Activated T-cell treated with anti-CD3 and anti-CD28 coated beads, Interleukin-2, amount 50 U/mL, for 48 hours (primary cell): Measurements from ENCODE around the gene WNT3A.
"Not testable (repeated sequence)": the region's sequence is repeated elsewhere in the genome, so short reads cannot be mapped to it uniquely, and the experiment has no call there.

ENCODE experiments used
- DNase-seq, 2 experiments: peaks; one replicate each; pipeline ENCODE4 v3.0.0-alpha.2; 2020

The WNT3A gene, protein sequence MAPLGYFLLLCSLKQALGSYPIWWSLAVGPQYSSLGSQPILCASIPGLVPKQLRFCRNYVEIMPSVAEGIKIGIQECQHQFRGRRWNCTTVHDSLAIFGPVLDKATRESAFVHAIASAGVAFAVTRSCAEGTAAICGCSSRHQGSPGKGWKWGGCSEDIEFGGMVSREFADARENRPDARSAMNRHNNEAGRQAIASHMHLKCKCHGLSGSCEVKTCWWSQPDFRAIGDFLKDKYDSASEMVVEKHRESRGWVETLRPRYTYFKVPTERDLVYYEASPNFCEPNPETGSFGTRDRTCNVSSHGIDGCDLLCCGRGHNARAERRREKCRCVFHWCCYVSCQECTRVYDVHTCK

DNA sequence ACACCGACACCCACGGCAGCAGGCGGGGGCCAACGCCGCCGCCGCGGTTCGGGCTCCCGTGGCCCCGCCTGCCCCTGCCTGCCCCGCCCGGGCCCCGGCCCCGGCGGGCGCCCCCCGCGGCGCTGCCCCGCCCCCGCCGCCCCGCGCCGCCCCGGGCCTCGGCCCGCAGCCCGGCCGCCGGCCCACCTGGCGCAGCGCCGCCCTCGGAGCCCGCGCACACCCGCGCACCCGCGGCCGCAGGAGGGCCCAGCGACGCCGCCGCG, at the start of gene WNT3A:
WNT3A (plus strand) TSS at position 213 of the 263 bp plus-strand sequence. CDS start 131 bp downstream, outside the sequence.
- no peak for DNase-seq

DNA sequence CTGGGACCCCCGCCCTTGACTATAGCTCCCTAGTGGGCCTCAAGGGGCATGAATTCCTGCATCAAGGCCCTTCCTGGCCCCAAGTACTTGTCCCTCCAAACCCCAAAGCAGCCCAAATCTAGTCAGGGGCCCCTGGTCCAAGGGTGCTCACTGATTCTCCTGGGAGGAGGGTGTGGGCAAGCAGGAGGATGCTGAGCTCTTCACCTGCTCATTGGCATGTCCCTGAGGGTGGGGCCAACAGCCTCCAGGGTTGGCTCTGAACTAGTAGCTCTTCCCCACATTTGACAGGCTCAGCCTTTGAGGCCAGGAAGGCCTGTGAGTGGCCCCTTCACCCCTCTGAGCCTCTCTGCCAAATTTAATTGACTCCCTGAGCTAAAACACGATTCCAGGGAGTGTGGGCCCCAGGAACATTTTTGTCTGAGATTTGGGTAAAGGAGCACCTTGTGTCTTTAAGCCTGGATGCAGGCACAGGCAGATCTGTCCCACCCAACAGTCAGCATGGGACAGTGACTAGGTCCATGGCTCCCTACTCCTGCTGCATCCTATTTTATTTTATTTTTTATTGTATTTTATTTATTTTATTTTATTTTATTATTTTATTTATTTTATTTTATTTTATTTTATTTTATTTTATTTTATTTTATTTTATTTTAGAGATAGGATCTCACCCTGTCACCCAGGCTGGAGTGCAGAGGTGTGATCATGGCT, 48.0 kb upstream of the WNT3A start:
- no peak for DNase-seq

DNA sequence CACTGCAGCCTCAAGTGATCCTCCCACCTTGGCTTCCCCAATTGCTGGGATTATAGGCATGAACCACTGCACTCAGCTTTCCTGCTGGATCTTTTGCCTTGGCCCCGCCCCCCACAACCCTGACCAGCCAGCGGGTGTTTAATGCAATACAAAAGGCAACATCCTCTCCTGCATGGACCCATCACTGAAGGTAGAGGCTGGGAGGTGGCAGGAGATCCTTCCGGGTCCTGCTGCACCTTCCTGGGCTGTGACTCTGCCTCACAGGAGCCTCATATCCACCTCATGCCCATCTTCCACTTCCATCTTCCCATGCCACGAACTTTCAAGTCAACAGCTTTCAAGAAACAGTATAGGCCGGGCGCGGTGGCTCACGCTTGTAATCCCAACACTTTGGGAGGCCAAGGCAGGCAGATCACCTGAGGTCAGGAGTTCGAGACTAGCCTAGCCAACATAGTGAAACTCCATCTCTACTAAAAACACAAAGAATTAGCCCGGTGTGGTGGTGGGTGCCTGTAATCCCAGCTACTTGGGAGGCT, 47.4 kb upstream of the WNT3A start:
- no peak for DNase-seq

DNA sequence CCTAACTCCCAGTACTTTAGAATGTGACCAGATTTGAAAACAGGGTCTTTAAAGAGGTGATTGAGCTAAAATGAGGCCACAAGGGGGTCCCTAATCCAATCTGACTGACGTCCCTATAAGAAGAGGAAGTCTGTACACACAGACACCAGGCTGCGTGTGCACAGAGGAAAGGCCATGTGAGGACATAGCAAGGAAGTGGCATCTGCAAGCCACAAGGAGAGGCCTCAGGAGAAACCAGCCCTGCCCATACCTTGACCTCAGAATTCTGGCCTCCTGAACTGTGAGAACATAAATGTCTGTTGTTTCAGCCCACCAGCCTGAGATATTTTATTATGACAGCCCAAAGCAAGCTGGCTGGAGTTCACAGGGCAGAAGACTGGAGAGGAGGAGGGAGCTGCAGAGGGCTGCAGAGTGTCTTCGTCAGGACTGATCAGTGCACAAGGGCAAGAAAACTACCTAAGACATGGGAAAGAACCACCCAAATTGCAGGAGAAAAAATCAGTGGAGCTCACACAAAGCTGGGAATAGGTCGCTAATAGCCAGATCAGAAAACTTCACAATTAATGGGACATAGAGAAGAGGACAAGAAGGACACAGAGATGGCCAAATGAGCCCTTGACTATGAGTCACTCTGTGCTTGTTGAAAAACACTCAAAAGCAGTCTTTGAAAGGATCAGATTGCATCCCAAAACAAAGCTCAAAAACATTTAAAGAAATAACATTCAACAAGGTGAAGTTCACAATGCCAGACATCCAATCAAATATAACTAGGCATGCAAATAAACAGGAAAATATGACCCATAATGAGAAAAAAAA, 44.9 kb upstream of the WNT3A start:
- DNase-seq = no peak

DNA sequence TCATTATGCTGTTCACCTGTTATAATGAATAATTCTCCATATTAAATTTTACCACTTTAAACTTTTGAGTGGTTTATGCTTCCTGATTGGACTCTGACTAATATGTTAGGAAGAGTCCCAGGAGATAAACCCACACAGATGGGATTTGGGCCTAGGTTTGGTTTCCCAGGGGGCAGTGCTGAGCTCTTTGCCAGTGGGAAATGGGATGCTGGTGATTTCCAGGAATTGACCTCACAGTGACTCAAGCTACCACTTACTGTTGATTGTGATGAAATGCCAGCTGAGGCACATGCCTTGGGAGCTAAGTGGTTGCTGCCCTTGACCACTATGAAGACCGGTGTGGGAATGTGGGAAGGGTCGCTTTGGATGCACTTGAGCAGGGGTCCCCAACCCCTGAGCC, 40.1 kb upstream of the WNT3A start:
- DNase-seq = not testable (repeated sequence)

DNA sequence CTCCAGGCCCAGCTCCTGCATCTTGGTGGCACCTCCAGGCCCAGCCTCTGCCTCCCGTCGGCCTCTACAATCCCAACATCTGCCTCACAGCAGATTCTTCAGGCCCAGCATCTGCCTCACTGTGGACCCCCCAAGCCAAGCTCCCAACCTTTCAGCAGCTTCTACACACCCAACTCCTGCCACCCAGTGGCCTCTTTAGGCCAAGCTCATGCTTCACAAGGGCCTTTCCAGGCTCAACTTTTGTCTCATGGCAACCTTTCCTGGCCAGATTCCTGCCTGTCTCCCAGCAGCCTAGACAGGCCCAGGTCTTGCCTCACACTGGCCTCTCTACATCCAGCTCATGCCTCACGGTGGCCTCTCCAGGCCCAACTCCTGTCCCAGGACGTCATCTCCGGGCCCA, 39.0 kb upstream of the WNT3A start:
- peak in 1 of 2 experiments; percentile 17 for DNase-seq

DNA sequence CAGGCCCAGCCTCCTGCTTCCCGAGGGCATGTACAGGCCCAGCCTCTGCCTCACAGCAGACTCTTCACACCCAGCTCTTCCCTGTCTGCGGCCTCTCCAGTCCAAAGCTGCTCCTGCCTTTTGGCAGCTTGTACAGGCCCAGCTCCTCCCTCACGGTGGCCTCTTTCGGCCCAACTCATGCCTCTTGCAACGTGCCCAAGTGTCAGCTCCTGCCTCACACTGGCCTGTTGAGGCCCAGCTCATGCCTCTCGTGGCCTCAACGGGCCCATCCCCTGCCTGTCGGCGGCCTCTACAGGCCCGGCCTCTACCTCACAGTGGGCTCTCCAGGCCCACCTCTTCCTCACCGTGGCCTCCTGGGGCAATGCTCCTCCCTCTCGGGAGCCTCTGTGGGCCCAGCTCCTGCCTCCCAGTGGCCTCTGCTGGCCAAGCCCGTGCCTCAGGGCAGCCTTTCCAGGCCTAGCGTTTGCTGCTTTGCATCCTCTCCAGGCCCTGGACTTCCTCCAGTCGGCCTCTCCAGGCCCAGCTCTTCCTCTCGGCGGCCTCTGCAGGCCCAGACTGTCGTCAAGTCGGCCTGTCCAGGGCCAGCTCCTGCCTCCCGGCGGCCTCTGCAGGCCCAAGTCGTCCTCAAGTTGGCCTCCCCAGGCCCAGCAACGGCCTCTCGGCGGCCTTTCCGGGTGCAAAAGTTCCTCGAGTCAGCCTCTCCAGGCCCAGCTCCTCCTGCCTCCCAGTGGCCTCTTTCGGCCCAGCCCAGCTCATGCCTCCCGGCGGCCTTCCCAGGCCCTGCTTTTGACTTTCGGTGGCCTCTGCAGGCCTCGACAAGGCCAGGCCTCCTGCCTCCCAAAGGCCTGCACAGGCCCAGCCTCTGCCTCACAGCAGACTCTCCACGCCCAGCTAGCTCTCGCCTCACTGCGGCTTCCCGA, 36.5 kb upstream of the WNT3A start:
- DNase-seq = not testable (repeated sequence)

DNA sequence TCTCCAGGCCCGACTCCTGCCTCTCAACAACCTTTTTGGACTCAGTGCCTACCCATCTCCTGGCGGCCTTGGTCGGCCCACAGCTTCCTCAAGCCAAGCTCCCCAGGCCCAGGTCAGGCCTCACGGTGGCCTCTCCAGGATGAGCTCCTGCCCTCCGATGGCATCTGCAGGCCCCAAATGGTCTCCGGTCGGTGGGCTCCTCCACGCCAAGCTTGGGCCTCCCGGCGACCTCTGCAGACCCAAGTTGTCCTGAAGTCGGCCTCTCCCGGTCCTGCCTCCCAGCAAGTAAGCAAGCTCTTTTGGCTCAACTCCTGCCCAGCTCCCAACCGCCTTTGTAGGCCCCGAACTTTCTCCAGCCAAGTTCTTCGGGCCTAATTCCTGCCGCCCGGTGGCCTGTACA, 35.6 kb upstream of the WNT3A start:
- not testable (repeated sequence) for DNase-seq

DNA sequence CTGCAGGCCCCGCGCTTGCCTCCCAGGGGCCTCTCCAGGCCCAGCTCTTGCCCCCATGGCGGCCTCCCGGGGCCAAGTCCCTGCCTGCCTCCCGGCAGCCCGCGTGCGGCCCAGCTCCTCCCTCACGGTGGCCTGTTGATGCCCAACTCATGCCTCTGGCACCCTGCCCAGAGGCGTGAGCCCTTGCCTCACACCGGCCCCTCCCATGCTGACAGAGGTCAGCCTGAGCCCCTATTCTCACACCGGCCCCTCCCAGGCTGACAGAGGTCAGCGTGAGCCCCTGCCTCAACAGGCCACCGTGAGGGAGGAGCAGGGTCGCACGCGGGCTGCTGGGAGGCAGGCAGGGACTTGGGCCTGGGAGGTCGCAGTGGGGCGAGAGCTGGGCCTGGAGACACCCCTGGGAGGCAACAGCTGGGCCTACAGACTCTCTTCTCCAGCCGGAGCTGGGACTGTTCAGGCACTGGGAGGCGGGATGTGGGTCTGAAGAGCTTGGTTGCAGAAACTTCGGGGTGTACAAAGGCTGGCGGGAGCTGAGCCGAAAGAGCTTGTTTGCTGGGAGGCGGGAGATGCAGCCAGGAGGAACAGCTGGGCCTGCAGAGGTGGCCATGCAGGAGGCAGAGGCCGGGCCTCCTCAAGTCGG, 35.0 kb upstream of the WNT3A start:
- DNase-seq = not testable (repeated sequence)

DNA sequence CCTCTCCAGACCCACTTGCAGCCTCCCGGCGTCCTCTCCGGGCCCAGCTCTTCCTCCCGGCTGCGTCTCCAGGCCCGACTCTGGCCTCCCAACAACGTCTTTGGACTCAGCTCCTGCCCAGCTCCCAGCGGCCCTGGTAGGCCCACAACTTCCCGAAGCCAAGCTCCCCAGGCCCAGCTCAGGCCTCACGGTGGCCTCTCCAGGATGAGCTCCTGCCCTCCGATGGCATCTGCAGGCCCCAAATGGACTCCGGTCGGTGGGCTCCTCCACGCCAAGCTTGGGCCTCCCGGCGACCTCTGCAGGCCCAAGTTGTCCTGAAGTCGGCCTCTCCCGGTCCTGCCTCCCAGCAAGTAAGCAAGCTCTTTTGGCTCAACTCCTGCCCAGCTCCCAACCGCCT, 34.5 kb upstream of the WNT3A start:
- not testable (repeated sequence) for DNase-seq

DNA sequence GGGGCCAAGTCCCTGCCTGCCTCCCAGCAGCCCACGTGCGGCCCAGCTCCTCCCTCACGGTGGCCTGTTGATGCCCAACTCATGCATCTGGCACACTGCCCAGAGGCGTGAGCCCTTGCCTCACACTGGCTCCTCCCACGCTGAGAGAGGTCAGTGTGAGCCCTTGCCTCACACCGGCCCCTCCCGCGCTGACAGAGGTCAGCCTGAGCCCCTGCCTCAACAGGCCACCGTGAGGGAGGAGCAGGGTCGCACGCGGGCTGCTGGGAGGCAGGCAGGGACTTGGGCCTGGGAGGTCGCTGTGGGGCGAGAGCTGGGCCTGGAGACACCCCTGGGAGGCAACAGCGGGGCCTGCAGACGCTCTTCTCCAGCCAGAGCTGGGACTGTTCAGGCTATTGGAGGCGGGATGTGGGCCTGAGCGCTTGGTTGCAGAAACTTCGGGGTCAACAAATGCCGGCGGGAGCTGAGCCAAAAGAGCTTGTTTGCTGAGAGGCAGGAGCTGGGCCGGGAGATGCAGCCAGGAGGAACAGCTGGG, 33.9 kb upstream of the WNT3A start:
- DNase-seq = not testable (repeated sequence)

DNA sequence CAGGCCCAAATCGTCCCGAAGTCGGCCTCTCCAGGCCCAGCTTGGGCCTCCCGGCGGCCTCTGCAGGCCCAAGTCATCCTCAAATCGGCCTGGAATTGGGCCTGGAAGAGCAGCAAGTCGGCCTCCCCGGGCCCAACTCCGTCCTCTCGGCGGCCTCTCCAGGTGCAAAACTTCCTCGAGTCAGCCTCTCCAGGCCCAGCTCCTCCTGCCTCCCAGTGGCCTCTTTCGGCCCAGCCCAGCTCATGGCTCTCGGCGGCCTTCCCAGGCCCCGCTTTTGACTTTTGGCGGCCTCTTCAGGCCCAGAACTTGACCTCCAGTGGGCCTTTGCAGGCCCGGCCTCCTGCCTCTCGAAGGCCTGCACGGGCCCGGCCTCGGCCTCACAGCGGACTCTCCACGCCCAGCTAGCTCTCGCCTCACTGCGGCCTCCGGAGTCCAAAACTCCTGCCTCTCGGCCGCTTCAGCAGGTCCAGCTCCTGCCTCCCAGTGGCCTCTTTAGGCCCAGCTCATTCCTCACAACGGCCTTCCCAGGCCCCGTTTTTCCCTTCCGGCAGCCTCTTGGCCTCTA, 33.0 kb upstream of the WNT3A start:
- not testable (repeated sequence) for DNase-seq

DNA sequence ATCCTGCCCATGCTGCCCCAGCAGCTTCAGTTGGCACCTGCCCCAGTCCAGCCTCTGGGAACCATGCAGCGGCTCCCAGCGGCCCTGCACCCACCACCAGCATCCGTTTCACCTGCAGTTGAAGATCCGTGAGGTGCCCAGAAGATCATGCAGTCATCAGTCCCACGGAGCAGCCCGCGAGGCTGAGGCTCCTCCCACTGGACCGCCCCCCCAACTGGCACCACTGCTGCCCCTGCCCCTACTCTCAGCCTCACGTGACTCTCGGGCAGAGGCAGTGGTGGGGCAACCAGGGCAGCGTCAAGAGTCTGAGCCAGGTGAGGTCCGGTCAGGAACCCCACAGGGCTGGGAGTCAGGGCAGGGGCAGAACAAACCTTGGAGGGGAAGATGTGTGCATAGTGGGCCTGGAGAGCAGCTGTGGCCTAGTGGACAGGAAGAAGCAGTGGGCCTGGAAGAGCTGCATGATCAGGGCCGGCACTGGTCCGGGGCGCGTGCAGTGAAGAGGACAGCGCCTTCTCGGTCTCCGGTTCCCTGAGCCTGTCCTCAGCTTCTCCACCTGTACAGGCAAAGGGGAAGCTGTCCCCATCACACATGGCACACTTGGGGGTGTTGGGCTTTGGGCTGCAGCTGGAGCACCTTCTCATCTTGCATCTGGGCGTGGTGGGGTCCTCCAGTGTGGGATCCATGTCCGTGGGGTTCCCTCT, 31.1 kb upstream of the WNT3A start:
- not testable (repeated sequence) for DNase-seq

DNA sequence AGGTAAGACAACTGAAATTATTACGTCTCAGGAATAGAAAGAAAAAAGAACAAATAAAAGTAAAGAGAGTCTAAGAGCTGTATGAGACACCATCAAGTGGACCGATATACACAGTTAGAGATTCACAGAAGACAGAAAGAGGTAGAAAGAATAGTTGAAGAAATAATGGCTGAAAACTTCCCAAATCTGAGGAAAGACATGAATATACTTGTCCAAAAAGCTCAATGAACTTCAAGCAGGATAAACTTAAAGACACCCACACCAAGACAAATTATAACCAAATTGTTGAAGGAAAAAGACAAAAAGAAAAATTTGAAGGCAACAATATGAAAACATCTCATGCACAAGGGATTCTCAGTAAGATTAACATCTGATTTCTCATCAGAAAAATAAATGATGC, 19.6 kb upstream of the WNT3A start:
- DNase-seq = no peak

DNA sequence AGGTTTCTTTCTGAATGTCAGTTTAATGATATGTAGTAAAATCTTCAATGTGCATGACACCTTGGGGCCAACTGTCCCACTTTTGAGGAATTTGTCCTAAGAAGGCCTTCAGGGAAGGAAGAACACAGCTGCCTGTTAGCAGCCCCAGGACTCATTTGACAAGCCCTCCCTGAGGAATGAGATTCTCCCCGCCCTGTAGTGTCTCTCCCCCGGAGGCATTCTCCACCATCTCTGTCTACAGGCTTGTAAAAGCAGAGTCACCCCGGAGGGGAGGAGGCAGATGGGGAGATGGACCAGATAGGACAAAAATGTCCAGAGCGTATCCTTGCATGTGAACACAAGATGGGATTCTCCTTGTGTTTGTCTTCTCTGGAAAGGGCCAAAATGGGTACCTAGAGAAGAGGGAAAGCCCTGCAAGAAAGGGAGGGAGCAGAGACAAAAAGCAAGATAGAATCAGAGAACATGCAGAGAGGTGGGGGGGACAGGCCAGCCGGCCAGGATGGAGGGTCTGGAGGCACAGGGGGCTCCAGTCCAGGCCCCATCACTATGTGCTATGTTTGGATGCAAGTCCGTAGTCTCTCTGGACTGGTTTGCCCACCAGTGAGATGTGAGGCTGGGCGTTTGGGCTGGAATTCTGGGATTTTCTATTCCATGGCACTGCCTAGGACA, 12.0 kb upstream of the WNT3A start:
- DNase-seq = no peak

DNA sequence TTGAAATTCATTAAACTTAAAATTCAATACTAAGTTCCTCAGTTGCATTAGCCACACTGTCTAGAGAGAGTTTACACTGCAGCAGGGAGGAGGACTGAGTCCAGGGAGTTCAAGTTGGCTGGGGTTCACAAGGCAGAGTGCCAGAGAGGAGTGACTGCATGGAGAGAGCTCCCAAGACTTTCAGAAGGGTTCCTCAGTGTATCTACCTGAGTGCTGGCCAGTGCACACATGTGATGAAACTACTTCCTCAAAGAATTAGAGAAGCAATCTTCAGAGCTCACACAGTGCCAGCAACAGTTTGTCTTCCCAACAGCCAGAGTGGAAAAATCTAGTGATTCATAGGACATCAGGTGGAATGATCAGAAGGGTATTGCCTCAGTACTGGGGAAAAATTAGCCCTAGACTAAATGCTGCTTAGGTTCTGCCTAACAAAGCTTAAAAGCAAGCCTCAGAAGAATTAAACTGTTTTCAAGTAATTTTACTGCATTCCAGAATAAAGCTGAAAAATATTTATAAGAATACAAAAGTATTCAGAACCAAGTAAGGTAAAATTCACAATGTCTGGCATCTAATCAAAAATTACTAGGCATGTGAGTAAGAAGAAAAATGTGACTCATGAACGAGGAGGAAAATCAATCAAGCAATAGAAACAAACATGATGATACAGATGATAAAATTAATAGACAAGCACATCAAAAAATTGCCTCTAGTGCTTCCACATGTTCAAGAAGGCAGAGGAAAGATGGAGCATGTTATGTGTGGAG, 10.4 kb upstream of the WNT3A start:
- DNase-seq = no peak

DNA sequence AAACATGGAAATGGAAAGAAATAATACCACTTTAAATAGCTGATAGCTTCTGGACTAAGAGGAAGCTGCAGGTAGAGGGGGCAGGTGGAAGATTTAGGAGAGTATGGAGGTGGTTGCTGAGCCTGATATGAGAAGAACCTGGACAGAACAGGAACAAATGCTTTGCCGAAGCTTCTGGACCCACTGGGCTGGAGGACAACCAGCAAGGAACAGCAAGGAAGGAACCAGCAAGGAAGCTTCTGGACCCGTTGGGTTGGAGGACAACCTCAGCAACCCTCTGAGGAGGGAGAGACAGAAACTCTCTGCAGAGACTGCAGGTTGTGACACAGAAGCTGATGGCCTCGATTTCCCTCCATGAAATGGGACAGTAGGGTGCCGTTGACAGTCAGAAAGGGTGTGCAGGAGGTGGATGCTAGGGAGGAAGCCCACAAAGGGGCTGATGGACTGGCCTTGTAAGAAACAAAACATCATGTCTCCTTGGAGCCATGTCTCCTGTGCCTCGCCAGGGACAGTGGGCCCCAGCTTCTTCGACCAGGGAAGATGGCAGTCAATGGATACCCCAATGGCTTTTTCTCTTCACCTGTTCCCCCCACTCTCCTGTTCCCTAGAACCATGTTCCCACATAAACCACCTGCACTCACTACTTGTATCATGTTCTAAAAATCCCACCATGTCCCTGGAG, 8.3 kb upstream of the WNT3A start:
- DNase-seq = no peak
